ENCODE results near the gene PEX14. TPM values are rescaled to one million over a fixed set of nuclear protein-coding genes. Genes with fewer than 3 reads are reported as not detected.
A peak's percentile ranks its signal among the peaks of the same experiment; 100 is the strongest.

PEX14 gene
- total RNA-seq, 1 experiment from 2014 or later: 29.3 TPM

DNA sequence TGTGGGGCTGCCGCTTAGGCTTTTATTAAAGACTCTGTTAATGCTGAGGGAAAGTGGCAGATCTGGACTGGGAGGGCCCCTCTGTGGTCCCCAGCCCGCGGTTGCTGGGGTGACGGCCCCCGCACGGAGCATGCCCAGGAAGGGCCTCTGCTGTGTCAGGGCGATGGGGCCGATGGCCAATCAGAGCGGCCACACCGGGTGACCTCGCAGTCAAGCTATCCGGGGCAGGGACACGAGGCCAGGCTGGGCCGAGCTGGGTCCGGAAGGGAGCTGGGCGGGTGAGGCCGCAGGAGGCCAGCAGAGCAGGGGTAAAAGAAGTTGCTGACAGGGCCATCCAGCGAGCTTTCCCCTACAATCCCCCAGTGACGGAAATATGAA lies 176.6 kb downstream of the PEX14 start:
- DNase-seq (ENCODE audit: low read depth, low spot score) (no peak), ATAC-seq (peak; percentile 61)
- ChIA-PET POLR2A (no interaction called here), RAD21 (ENCODE audit: low non-redundant PET in 1 of 2, low total read pairs in 2 of 2, uncharacterized antibody in 2 of 2, unreplicated experiment in 2 of 2) (no interaction called here), CTCF (no interaction called here)
- Histone ChIP-seq H3K27me3 (ENCODE audit: insufficient read depth, low read length) (no peaks in the 10 kb centered on the region), H4K20me1 (ENCODE audit: insufficient read depth) (no peaks in the 10 kb centered on the region), H3K9ac (ENCODE audit: low read length) (no peak overlapping the region), H3K36me3 (ENCODE audit: control insufficient read depth in 1 of 2, insufficient read depth in 2 of 2, low read length in 2 of 2) (no peaks in the 10 kb centered on the region), H3K27ac (ENCODE audit: low read depth, low read length) (no peak overlapping the region), H3K79me2 (ENCODE audit: insufficient read depth, low read length) (no peaks in the 10 kb centered on the region), H2AFZ (ENCODE audit: low read depth, low read length, poor library complexity, severe bottlenecking) (no peak overlapping the region), H3K9me3 (ENCODE audit: control insufficient read depth in 1 of 2, insufficient read depth in 1 of 2, low read depth in 1 of 2, low read length in 2 of 2) (no peaks in the 10 kb centered on the region), H3K9me2 (ENCODE audit: insufficient read depth) (no peaks in the 10 kb centered on the region), H3K4me2 (ENCODE audit: low read length) (0 out of 2 replicates have a peak overlapping the region, but pooled peaks have one; percentile 21), H3K4me1 (ENCODE audit: control insufficient read depth in 1 of 2, insufficient read depth in 2 of 2, low read length in 2 of 2) (peaks cover 0 to 10% of the 10 kb centered on the region in 2 experiments; a peak in 1 of 4 replicates), H3K4me3 (replicated peaks in 1 of 2; ENCODE audit: low read depth in 1 of 2, low read length in 2 of 2) (no peak overlapping the region)
- TF ChIP-seq FOSL1 (IDR thresholded peaks at IDR 0.05; ENCODE audit: low read depth) (no peak), JUND (IDR thresholded peaks at IDR 0.05) (no peak), ELF1 (IDR thresholded peaks at IDR 0.05; ENCODE audit: borderline replicate concordance, low read depth) (no peak), ZNF274 (IDR thresholded peaks at IDR 0.05; ENCODE audit: low read depth, low read length) (no peak), EZH2 (IDR thresholded peaks at IDR 0.05) (no peak), POLR2A (IDR thresholded peaks at IDR 0.05; ENCODE audit: borderline replicate concordance, extremely low read depth, insufficient read depth, insufficient read length) (no peak), SIN3A (IDR thresholded peaks at IDR 0.05; ENCODE audit: low read depth) (no peak), SP1 (IDR thresholded peaks at IDR 0.05; ENCODE audit: low read depth) (no peak)
- TF ChIP-seq, protein P1, sequence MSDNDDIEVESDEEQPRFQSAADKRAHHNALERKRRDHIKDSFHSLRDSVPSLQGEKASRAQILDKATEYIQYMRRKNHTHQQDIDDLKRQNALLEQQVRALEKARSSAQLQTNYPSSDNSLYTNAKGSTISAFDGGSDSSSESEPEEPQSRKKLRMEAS (IDR thresholded peaks at IDR 0.05): no peak
- TF ChIP-seq, protein P2, sequence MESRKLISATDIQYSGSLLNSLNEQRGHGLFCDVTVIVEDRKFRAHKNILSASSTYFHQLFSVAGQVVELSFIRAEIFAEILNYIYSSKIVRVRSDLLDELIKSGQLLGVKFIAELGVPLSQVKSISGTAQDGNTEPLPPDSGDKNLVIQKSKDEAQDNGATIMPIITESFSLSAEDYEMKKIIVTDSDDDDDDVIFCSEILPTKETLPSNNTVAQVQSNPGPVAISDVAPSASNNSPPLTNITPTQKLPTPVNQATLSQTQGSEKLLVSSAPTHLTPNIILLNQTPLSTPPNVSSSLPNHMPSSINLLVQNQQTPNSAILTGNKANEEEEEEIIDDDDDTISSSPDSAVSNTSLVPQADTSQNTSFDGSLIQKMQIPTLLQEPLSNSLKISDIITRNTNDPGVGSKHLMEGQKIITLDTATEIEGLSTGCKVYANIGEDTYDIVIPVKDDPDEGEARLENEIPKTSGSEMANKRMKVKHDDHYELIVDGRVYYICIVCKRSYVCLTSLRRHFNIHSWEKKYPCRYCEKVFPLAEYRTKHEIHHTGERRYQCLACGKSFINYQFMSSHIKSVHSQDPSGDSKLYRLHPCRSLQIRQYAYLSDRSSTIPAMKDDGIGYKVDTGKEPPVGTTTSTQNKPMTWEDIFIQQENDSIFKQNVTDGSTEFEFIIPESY (IDR thresholded peaks at IDR 0.05; ENCODE audit: extremely low read depth, insufficient replicate concordance, low read length): no peak
- TF ChIP-seq, protein P3, sequence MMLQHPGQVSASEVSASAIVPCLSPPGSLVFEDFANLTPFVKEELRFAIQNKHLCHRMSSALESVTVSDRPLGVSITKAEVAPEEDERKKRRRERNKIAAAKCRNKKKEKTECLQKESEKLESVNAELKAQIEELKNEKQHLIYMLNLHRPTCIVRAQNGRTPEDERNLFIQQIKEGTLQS (IDR thresholded peaks at IDR 0.05): no peak
- intact Hi-C loops (cut with micrococcal nuclease): no loop called here
- BruUV-seq (replicated peaks): no TSS peak
